CD14-positive monocyte (primary cell): Measurements from ENCODE around the gene MORC1. TPM values are rescaled to one million over a fixed set of nuclear protein-coding genes. Genes with fewer than 3 reads are reported as not detected.

Experiments used
- DNase-seq, 3 donors: peaks; one replicate each; pipeline ENCODE4 v3.0.0-alpha.2; 2011 to 2022
- H2AFZ ChIP-seq: 2 replicates; pipeline ENCODE4 v1.6.0; 2012; ENCODE audit warnings: mild to moderate bottlenecking, low read depth, low read length, inconsistent platforms; ENCODE audit not compliant: insufficient read depth, poor library complexity, severe bottlenecking
- H3K27ac ChIP-seq, 2 donors: 1 replicate in 1 of 2; 2 replicates in 1 of 2; pipeline ENCODE4 v1.5.1; 2012 to 2013; ENCODE audit warnings: low read length in 2 of 2, control low read depth in 1 of 2, inconsistent platforms in 1 of 2, low read depth in 1 of 2, mild to moderate bottlenecking in 1 of 2
- H3K27me3 ChIP-seq, 2 donors: one replicate each; pipeline versions ENCODE4 v1.6.0 to v1.6.1; 2011 to 2013; ENCODE audit warnings: low read length in 2 of 2; ENCODE audit not compliant: control insufficient read depth in 2 of 2, insufficient read depth in 2 of 2
- H3K36me3 ChIP-seq, 2 donors: replicated peaks in 1 of 2; 1 replicate in 1 of 2; 2 replicates in 1 of 2; pipeline versions ENCODE4 v1.5.1 to v1.6.1; 2012 to 2013; ENCODE audit warnings: low read length in 2 of 2, control low read depth in 1 of 2, inconsistent platforms in 1 of 2, mild to moderate bottlenecking in 1 of 2; ENCODE audit not compliant: insufficient read depth in 2 of 2, control insufficient read depth in 1 of 2
- H3K4me1 ChIP-seq, 2 donors: 1 replicate in 1 of 2; 2 replicates in 1 of 2; pipeline versions ENCODE4 v1.5.1 to v1.6.1; 2012 to 2013; ENCODE audit warnings: low read length in 2 of 2, control low read depth in 1 of 2, inconsistent platforms in 1 of 2, mild to moderate bottlenecking in 1 of 2, moderate library complexity in 1 of 2; ENCODE audit not compliant: insufficient read depth in 2 of 2, control insufficient read depth in 1 of 2
- H3K4me2 ChIP-seq: replicated peaks from 2 replicates; pipeline ENCODE3; 2012; ENCODE audit warnings: low read length, moderate library complexity, mild to moderate bottlenecking; ENCODE audit not compliant: poor library complexity, severe bottlenecking; ENCODE audit errors: extremely low read depth
- H3K4me3 ChIP-seq, 3 experiments: fragments of 200-600 bp in 1 of 3; sonication (generic) in 1 of 3; replicated peaks in 1 of 3; 1 replicate in 2 of 3; 2 replicates in 1 of 3; pipeline ENCODE4 v1.5.1; 2011 to 2013; ENCODE audit warnings: low read length in 3 of 3, mild to moderate bottlenecking in 3 of 3, control low read depth in 2 of 3, low read depth in 2 of 3, inconsistent platforms in 1 of 3, moderate library complexity in 1 of 3
- H3K79me2 ChIP-seq: 2 replicates; pipeline ENCODE4 v1.6.0; 2012; ENCODE audit warnings: mild to moderate bottlenecking, control low read depth, inconsistent platforms, low read length, moderate library complexity; ENCODE audit not compliant: insufficient read depth
- H3K9ac ChIP-seq: 2 replicates; pipeline ENCODE4 v1.6.0; 2017; ENCODE audit warnings: low read length, mild to moderate bottlenecking; ENCODE audit not compliant: insufficient read depth, poor library complexity, severe bottlenecking
- H3K9me3 ChIP-seq, 2 donors: replicated peaks in 1 of 2; 1 replicate in 1 of 2; 2 replicates in 1 of 2; pipeline versions ENCODE4 v1.5.1 to v1.6.1; 2012 to 2013; ENCODE audit warnings: low read length in 2 of 2, control low read depth in 1 of 2; ENCODE audit not compliant: control insufficient read depth in 1 of 2, insufficient read depth in 1 of 2
- H4K20me1 ChIP-seq: 2 replicates; pipeline ENCODE4 v1.6.0; 2012; ENCODE audit warnings: mild to moderate bottlenecking, low read length, control low read depth, moderate library complexity; ENCODE audit not compliant: insufficient read depth
- H3K27ac Mint-ChIP-seq, 7 donors: one replicate each; pipeline ENCODE4 v1.8.0; 2020; ENCODE audit warnings: mild to moderate bottlenecking in 7 of 7, mixed read lengths in 7 of 7, moderate library complexity in 6 of 7, inconsistent platforms in 2 of 7
- H3K27me3 Mint-ChIP-seq, 3 donors: one replicate each; pipeline ENCODE4 v1.8.0; 2021 to 2022; ENCODE audit warnings: low read depth in 3 of 3, mild to moderate bottlenecking in 3 of 3, mixed read lengths in 3 of 3, moderate library complexity in 3 of 3, inconsistent platforms in 1 of 3
- H3K36me3 Mint-ChIP-seq, 2 donors: one replicate each; pipeline ENCODE4 v1.8.0; 2020; ENCODE audit warnings: mixed read lengths in 2 of 2, inconsistent platforms in 1 of 2, mild to moderate bottlenecking in 1 of 2
- H3K4me1 Mint-ChIP-seq: one replicate; pipeline ENCODE4 v1.8.0; 2020; ENCODE audit warnings: mild to moderate bottlenecking, mixed read lengths
- H3K4me3 Mint-ChIP-seq, 2 donors: one replicate each; pipeline ENCODE4 v1.8.0; 2020; ENCODE audit warnings: mild to moderate bottlenecking in 2 of 2, mixed read lengths in 2 of 2, moderate library complexity in 1 of 2
- H3K9me3 Mint-ChIP-seq, 7 donors: one replicate each; pipeline ENCODE4 v1.8.0; 2020 to 2022; ENCODE audit warnings: mixed read lengths in 7 of 7, mild to moderate bottlenecking in 6 of 7, moderate library complexity in 6 of 7, inconsistent platforms in 2 of 7
- CTCF ChIP-seq: fragments of 200-600 bp; IDR thresholded peaks from one replicate; pipeline ENCODE4 v1.8.0; 2022; ENCODE audit warnings: antibody characterized with exemption, mild to moderate bottlenecking
- WGBS: methylation state at CpG from one replicate; pipeline ENCODE4 v1.1.5; 2013; ENCODE audit warnings: missing lambda C conversion rate; ENCODE audit not compliant: insufficient coverage; 5-methylcytosine and 5-hydroxymethylcytosine counted together
- intact Hi-C, 2 donors: fragments of 100-400 bp; cut with micrococcal nuclease; formaldehyde crosslinking; loops; one replicate each; pipeline versions ENCODE4 v1.15.0 to v1.15.1; 2023
- polyA plus RNA-seq, 3 donors: library from polyadenylated mRNA; depleted of rRNA in 1 of 3; unstranded in 2 of 3; stranded (reverse) in 1 of 3; fragments of 300-500 nt in 2 of 3; fragments of >200 nt in 1 of 3; fragmentation: Illumina TruSeq in 2 of 3; gene quantifications; 1 replicate in 2 of 3; 2 replicates in 1 of 3; pipeline ENCODE4 v1.2.3, GENCODE V29; 2012 to 2021

The MORC1 gene
- polyA plus RNA-seq, 3 donors: not detected

GRCh38 chr3:108953700-108954099, 164.2 kb downstream of the MORC1 start, which contains the start of gene GUCA1C:
TSS of gene GUCA1C (minus strand) at chr3:108953879. CDS start at chr3:108953762, 117 bp downstream.
- Histone ChIP-seq H3K4me1 (no peaks in the 10 kb centered on the region), H3K27me3 (no peaks in the 10 kb centered on the region), H3K4me2 (no peak within 1 kb of the TSS), H3K79me2 (no peaks in the 10 kb centered on the region), H3K27ac (no peak within 1 kb of the TSS), H4K20me1 (no peaks in the 10 kb centered on the region), H3K4me3 (no peak within 1 kb of the TSS), H3K9ac (no peak within 1 kb of the TSS), H3K9me3 (no peaks in the 10 kb centered on the region), H2AFZ (no peak within 1 kb of the TSS), H3K36me3 (no peaks in the 10 kb centered on the region)
- H3K9me3 Mint-ChIP-seq: peaks cover 0 to 4% (median 0%) of the 10 kb centered on the region in 7 donors
- no peak within 1 kb of the TSS for H3K4me3 Mint-ChIP-seq
- H3K27me3 Mint-ChIP-seq: peaks cover 0 to 4% (median 3%) of the 10 kb centered on the region in 3 donors
- no CpG with 5 or more reads among the region's 1 CpG for WGBS
- no peak within 1 kb of the TSS for H3K27ac Mint-ChIP-seq
- TF ChIP-seq CTCF: no peak
- intact Hi-C loops: no loop called here
- no peaks in the 10 kb centered on the region for H3K36me3 Mint-ChIP-seq
- no peaks in the 10 kb centered on the region for H3K4me1 Mint-ChIP-seq
- DNase-seq: no peak

DNA sequence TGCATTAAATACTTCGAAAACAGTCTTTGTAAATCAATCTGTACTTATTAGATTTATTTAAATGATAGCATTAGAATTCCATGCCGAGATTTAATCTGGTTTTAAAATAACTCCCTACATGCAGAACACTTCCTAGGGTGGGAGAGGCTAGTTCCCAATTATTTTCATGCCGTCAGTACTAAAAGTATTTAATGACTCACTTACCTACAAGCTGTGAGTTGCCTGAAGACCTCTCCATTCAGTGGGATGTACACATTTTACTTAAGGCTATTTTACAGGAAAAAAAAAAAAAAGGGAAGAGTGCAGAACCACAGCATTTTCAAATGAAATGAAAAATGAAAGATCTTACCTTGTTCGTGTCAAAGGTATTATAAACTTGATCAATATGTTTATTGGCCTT, 164.7 kb downstream of the MORC1 start:
- H3K4me3 Mint-ChIP-seq: no peak overlapping the region
- H3K9me3 Mint-ChIP-seq: peaks cover 0 to 4% (median 0%) of the 10 kb centered on the region in 7 donors
- no peak overlapping the region for H3K27ac Mint-ChIP-seq
- no peak overlapping the region for H3K4me2 ChIP-seq
- H3K36me3 ChIP-seq: no peaks in the 10 kb centered on the region
- H3K27me3 Mint-ChIP-seq: peaks cover 0 to 4% (median 3%) of the 10 kb centered on the region in 3 donors
- no peak overlapping the region for H3K9ac ChIP-seq
- no peak for TF ChIP-seq CTCF
- no peak overlapping the region for H3K27ac ChIP-seq
- no peaks in the 10 kb centered on the region for H3K4me1 Mint-ChIP-seq
- no peak overlapping the region for H2AFZ ChIP-seq
- H3K36me3 Mint-ChIP-seq: no peaks in the 10 kb centered on the region
- no peaks in the 10 kb centered on the region for H4K20me1 ChIP-seq
- no peak overlapping the region for H3K4me3 ChIP-seq
- H3K79me2 ChIP-seq: no peaks in the 10 kb centered on the region
- no peaks in the 10 kb centered on the region for H3K4me1 ChIP-seq
- intact Hi-C loops: no loop called here
- H3K27me3 ChIP-seq: no peaks in the 10 kb centered on the region
- no CpG with 5 or more reads among the region's 4 CpGs for WGBS
- no peaks in the 10 kb centered on the region for H3K9me3 ChIP-seq
- DNase-seq: no peak
